GM15510 (cell line): ENCODE results near the gene EQTN.

ENCODE experiments used
- POLR2A ChIP-seq: IDR thresholded peaks from 3 replicates; pipeline ENCODE4 v1.6.1; 2011; ENCODE audit warnings: borderline replicate concordance; ENCODE audit not compliant: insufficient read length; ENCODE audit errors: extremely low read depth

The EQTN gene

DNA sequence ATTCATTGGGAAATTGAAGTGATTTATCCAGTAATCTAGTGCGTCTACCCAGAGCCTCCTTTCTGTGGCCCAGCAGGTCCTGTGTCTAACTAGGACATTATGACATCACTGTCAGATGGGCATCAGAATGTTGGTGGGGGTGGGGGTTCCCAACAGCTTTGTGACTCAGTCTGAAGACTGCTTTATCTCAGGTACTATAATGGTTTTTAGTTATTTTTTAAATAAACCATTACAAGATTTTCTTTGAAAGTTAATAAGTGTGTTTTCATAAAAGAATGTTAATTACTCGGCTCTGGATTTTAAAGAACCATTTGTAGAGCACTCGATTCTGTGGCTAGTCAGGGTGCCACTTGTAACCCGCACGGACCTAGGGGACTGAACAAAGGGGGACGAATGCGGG, at the start of gene EQTN:
Gene EQTN (minus strand): TSS at position 101 of the 400 bp plus-strand sequence. CDS start 95 bp downstream, at position 6.
- no peak for TF ChIP-seq POLR2A

DNA sequence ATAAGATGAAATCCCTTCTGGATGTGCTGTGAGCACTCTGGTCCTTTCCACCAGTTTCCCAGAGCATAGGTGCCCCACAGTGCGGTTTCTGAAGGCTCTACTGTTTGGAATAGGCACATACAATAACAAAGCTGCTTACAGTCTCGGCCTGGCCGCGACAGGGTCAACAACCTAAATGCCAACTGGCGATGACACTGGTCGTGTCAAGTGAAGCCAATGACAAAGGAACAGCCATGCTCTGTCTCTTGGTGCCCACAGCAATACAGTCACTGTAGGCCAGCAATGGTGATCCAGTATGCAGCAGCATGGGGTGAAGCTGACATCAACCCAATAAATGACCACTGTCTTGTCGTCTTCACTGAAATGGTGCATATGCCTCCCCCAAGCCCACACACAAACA, 47.8 kb upstream of the EQTN start:
- no peak for TF ChIP-seq POLR2A

DNA sequence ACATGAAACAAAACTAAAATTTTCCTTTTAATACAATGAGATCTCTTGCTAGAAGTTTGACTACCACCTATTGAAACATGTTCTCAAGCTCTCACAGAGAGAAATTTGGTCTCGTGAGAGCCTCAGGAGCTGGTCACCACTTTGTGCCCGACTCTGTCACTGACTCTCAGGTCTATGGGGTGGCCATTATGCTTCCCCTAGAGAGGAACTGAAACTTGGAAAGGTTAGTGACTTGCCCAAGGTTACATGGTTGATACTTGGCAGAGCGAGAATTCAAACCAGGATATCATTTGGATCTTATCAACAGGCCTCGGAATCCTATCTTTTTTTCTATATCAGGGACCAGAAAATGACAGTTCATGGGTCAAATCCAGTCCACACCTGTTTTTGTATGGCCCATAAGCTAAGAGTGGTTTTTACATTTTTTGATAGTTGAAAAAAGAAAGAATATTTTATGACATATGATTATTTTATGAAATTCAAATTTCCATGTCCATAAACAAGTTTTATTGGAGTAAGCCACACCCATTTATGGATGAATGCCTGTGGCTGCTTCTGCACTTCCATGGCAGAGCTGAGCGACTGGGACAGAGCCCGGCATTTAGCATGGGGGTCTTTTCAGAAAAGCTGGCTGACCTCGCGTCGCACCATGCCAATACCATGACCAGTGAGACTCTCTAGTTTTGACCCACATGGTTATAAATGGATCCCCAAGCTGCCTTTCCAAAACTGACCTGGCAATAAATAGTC, 44.8 kb upstream of the EQTN start:
- no peak for TF ChIP-seq POLR2A

DNA sequence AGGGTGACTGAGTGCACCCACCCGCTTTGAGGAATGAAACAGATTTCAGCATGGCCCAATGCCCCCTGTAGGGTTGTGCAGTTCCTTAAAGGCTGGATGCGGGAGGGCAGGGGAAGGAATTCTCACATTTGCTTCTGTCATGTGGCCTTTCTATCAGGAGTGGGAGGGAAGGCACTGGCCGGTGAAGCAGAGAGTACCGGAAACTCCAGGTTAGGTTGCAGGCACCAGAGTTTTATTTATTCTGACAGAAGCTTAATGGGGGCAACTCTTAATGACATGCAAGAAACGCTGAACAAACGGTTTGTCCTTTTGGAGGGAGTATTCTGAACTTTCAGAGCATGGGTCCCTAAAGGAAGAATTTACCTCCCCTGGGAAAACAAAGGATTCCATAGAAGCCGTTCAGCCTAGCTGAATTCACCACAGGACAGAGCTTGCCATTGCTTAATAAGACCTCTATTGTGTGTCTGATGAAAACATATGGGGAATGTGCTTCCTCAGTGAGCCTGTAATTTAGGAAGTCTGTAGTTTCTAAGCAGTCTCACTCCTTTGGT, 44.1 kb upstream of the EQTN start:
- TF ChIP-seq POLR2A, result no peak

DNA sequence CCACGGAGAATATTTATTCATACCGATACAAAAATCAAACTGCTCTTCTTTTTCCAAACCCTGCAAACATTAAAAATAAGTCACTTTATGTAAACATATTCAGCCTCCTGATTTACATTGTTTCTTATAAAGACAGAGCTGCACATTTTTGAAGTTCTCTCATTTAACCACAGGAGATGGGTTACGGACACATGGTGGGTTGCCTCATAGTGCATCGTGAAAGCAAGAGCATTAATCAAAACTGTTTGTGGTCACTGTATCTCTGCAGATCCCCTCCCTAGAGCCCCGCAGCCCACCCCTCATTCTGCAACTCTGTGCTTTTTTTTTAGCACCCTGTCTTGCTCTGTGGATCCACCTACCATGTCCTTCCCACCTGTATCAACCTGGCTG, 43.3 kb upstream of the EQTN start:
- TF ChIP-seq POLR2A, result no peak

DNA sequence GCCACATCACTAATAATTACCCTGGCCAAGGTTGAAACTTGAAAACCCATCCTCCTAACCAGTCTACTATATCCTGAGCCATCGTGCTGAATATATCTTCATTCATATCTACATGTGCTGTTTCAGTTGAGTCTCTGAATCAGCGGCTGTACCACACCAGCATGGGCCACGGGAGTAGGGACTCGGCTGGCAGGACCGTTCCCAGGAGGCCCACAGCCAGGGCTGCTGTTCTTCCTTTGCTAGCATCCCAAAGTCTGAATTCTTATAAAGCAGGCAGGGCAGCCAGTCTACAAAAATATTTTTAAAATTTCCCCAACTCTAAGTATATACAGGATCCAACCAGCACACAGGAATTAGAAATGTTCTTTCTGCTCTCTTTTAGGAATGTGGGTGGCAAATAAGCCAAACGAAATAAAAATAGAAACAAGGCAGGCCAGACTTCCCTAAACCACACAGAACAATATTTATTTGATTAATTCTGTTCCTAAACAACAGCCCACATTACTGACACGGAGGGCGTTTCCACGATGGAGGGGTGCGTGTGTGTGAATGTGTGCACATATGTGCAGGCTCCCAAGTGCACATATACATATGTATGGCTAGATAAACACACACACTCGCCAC, 42.8 kb upstream of the EQTN start:
- TF ChIP-seq POLR2A, result no peak

DNA sequence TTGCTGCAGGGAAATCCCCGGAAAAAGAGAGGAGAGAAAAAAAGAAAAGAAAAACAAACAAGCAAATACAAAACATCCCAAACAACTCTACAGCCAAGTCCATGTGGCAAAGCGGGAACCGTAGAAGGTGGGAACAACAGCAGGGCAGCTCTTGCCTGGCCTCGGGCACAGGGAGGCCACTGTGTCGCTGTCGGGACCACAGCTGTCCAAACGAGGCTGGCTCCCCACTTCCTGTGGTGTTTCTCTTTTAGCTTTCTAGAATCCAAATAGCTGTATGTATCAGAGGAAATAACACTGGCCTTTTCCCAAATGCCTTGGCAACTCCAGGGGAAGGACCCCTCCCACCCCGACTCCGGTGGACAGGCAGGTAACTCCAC, 41.6 kb upstream of the EQTN start:
- no peak for TF ChIP-seq POLR2A

DNA sequence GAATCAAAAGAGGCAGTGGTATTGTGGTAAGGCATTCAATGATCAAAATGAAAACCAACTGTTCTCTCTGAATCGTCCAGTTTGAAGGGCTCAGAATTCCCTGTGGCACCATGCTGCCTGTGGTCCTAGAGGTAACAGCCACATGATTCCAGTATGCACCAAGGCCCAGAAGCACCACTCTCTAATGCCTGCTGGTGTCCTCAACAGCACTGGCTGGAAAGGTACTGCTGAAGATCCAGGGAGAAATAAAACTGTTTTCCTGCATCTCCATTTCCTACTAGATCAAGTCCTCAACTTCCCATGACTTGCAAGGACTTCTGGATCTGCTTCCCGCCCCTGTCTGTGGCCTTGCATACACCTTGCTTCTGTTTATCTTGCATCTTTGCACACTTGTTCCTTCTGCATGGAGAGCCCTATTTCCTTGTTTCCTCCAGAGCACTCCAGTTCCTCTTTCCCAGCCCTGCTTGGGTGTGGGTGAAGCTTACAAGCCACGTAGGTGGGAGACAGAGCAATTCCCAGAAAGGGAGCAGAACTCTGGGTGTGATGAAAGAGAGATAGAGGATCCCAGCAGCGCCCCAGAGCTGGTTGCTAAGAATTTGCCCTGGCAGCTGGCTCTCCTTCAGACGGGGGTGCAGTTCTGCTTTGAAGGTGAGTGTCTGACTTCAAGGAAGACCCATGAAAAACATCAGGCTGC, 41.0 kb upstream of the EQTN start:
- no peak for TF ChIP-seq POLR2A

DNA sequence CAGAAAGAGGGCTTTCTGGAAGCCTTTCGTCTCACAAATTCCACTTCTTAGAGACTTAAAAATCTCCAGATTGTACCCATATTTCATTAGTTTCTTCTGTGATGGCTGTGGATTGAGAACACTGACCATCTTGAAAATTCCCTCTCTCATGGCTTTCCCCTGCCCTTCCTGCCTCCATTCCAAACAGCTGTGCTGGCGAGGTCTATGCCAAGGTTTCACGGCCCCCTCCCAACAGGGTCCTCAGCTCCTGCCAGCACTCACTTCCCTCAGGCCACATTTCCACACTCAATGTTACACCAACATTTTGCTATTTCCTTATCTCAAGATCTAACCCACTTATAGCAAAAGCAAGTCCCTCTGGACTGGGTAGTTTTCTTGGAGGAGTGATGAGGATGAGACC, 40.3 kb upstream of the EQTN start:
- TF ChIP-seq POLR2A, result no peak

DNA sequence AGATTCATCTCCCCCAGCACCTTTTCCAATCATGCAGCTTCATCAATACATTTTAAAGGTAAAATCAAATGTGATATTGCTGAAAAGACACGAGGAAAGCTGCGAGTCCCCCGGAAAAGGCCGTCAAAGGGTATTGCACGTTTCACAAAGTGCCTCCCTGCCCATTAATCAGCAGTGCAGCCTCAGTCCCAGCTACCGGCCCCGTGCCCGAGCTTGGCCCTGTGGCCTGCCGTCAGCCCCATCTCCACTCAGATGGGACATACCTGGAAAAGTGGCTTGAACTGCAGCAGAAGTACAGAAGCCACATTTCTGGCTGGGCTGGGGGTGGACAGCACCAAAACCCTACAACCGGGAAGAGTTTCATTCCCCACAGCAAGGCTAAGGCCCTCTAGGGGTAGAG, 39.9 kb upstream of the EQTN start:
- no peak for TF ChIP-seq POLR2A

DNA sequence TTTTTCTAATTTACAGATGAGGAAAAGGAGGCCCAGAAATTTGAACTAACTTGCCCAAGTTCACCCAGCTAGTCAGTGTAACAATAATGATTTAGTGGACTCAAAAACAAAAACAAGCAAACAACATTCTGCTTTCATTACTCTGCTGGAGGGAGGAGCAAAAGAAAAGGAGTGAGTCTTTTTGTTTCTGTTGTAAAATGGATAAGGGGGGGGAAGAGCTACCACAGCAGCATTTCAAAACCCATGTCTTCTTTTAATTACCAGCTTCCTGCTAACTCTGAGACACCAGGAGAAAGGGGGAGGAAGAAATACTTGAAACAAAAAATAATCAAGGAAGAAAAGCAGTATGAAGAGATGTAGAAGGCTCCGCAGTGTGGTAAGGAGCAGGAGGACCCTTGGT, 39.2 kb upstream of the EQTN start:
- no peak for TF ChIP-seq POLR2A

DNA sequence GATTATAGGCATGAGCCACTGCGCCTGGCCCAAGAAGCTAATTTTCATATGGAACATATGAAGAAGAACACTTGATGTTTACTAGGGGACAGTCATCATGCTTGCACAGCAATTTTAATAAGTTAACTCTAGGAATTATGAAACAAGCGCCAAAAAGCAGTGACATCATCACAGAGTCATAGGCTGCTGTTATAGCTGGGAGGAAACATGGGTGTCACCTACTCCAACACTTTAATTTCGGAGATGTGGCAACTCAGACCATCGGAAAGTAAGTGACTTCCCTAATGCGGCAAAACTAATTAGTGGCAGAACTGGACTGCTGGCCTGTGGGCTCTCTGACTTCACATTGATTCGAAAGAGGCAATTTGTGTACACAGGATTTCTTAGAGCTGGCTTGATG, 38.1 kb upstream of the EQTN start:
- no peak for TF ChIP-seq POLR2A

DNA sequence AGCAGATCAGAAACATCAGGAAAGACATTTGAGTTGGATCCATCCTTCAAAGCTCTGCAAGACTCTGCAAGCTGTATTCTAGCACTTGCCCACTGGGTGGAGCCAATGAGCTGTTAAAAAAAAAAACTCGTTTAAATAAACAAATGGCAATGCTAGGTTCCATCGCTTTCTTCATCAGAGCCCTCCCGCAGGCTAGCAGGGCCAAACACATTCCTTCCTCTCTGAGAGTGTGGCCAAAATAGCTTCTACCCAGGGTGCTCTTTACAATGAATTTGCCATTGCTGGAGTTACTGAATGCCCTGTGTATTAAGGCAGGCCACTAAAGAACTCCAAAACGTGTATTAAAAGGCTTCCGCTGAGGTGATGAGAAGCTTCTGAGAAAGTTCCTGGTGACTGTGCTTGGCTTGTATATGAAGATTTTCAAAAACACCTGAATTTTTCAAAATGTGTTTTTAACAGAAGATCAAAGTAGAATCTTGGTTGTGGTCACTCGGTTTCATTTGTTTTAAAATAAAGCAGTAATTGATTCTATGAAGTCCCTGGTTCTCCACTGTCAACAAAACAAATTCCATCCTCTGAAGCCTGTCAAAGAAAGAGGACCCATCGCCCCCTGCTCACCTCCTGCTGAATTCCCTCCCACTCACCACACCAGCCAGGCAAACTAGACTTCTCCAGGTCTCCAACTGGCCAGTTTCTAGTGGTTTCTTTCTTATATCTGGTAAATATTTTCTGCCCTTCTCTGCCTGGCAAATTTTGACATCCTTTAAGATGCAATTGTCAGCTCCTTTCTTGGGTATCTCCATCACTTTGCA, 36.5 kb upstream of the EQTN start:
- no peak for TF ChIP-seq POLR2A

DNA sequence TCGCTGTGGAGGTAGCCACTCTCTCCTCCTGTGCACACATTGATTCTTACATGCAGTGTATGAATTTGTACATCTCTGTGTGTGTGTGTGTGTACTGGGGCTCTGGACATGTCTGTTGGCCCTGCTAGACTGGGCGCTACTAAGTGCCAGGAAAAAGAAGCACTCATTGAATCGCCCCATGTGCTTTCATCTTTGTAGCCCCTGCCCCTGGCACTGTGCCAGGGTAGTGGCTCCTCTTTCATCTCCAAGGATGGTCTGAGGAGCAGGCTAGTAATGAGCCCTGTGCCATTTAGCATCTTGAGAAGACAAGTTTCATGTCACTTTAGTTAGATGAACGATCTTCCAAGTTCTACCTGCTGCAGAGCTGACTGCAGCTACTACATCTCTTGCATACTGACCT, 34.4 kb upstream of the EQTN start:
- no peak for TF ChIP-seq POLR2A

DNA sequence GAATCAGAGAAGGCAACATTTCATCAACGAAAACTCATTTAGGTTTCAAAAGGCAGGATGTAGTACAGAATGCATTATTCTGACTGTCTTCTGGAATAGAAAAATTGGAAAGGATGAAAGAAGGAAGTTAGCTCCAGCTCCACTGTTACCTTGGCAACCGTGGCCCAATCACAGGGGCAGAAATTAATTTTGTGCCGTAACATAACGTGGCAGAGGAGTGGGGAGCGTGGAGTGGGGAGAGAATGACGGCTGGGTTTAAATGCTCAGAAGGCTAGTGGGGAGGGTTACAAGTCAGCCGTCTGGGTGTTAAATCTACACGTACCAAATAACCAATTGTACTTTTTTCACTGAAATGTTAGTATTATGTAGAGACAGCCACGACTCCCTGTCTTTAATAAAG, 32.3 kb upstream of the EQTN start:
- no peak for TF ChIP-seq POLR2A
